WTC11 (cell line): ENCODE results near the gene RYR3.

ENCODE experiments used
- ARID4B ChIP-seq: sonication (generic); formaldehyde crosslinking; IDR thresholded peaks from 2 replicates; pipeline ENCODE4 v1.8.0; 2023; ENCODE audit warnings: missing genetic modification reagents, mild to moderate bottlenecking, borderline replicate concordance
- CTCF ChIP-seq: fragments of 200-600 bp; IDR thresholded peaks from 2 replicates; pipeline ENCODE4 v1.8.0; 2022; ENCODE audit warnings: antibody characterized with exemption
- ESRRA ChIP-seq: sonication (generic); formaldehyde crosslinking; IDR thresholded peaks from 2 replicates; pipeline ENCODE4 v1.8.1; 2022; ENCODE audit warnings: mild to moderate bottlenecking, missing genetic modification reagents, borderline replicate concordance
- FOXP4 ChIP-seq: sonication (generic); formaldehyde crosslinking; IDR thresholded peaks from 2 replicates; pipeline ENCODE4 v1.8.0; 2022; ENCODE audit warnings: mild to moderate bottlenecking, missing genetic modification reagents
- IRF2 ChIP-seq: sonication (generic); formaldehyde crosslinking; IDR thresholded peaks from 2 replicates; pipeline ENCODE4 v1.8.0; 2022; ENCODE audit warnings: low read depth, missing genetic modification reagents, borderline replicate concordance
- KAT7 ChIP-seq: sonication (generic); formaldehyde crosslinking; IDR thresholded peaks from 2 replicates; pipeline ENCODE4 v1.8.1; 2023; ENCODE audit warnings: missing genetic modification reagents, mild to moderate bottlenecking, borderline replicate concordance
- MXD4 ChIP-seq: fragments of 250-450 bp; sonication (Bioruptor Pico); IDR thresholded peaks from 2 replicates; pipeline ENCODE4 v1.8.0; 2021; ENCODE audit warnings: mild to moderate bottlenecking, moderate library complexity, borderline replicate concordance
- NFATC4 ChIP-seq: fragments of 250-450 bp; sonication (Bioruptor Pico); IDR thresholded peaks from 2 replicates; pipeline ENCODE4 v1.9.0; 2021; ENCODE audit warnings: mild to moderate bottlenecking
- SMAD3 ChIP-seq: sonication (generic); formaldehyde crosslinking; IDR thresholded peaks from 2 replicates; pipeline ENCODE4 v1.8.0; 2022; ENCODE audit warnings: missing genetic modification reagents, mild to moderate bottlenecking, borderline replicate concordance
- TCF7 ChIP-seq: sonication (generic); formaldehyde crosslinking; IDR thresholded peaks from 2 replicates; pipeline ENCODE4 v1.8.0; 2022; ENCODE audit warnings: mild to moderate bottlenecking, low read depth, missing genetic modification reagents, moderate library complexity

GRCh38 chr15:33468740-33469139 is 158.0 kb downstream of the RYR3 start:
- TF ChIP-seq CTCF (no peak), FOXP4 (CRISPR knock-in tag) (no peak), IRF2 (CRISPR knock-in tag) (no peak), KAT7 (CRISPR knock-in tag) (no peak), ARID4B (CRISPR knock-in tag) (no peak), MXD4 (CRISPR knock-in tag) (no peak), NFATC4 (CRISPR knock-in tag) (no peak), TCF7 (CRISPR knock-in tag) (no peak), SMAD3 (CRISPR knock-in tag) (no peak), ESRRA (no peak)
